OCI-LY1 (cell line): ENCODE results near the gene CELF4.

ENCODE experiments used
- EZH2 ChIP-seq: fragments of 200-600 bp; sonication (generic), shearing (Covaris generic); IDR thresholded peaks from 2 replicates; pipeline ENCODE4 v1.8.0; 2017; ENCODE audit warnings: borderline replicate concordance, mixed run types, mild to moderate bottlenecking, antibody characterized with exemption, low read length, moderate library complexity, mixed read lengths
- TF ChIP-seq, protein P1 (sequence below): fragments of 200-600 bp; sonication (generic), shearing (Covaris generic); IDR thresholded peaks from 2 replicates; pipeline ENCODE4 v1.5.1; 2017; ENCODE audit warnings: mild to moderate bottlenecking, antibody characterized with exemption, low read length, moderate library complexity, mixed read lengths

DNA sequence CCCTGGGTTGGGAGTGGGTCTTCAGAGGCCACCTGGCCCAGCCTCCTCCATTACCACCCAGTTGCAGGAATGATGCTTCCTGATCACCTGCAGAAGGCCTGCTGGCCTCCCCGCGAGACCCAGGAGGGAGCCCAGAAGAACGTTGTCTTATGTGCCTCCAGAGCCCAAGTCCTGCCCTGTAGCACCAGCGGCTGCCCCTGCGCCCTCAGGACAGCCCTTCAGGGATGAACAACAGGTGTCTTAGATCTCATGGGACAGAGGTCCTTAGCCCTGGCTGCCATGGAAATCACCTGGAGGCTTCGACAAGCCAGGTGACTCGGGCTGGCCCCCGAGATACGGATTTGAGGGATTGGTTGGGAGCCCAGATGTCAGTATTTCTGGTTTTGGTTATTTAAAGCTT is 278.8 kb downstream of the CELF4 start:
- TF ChIP-seq, protein P1, sequence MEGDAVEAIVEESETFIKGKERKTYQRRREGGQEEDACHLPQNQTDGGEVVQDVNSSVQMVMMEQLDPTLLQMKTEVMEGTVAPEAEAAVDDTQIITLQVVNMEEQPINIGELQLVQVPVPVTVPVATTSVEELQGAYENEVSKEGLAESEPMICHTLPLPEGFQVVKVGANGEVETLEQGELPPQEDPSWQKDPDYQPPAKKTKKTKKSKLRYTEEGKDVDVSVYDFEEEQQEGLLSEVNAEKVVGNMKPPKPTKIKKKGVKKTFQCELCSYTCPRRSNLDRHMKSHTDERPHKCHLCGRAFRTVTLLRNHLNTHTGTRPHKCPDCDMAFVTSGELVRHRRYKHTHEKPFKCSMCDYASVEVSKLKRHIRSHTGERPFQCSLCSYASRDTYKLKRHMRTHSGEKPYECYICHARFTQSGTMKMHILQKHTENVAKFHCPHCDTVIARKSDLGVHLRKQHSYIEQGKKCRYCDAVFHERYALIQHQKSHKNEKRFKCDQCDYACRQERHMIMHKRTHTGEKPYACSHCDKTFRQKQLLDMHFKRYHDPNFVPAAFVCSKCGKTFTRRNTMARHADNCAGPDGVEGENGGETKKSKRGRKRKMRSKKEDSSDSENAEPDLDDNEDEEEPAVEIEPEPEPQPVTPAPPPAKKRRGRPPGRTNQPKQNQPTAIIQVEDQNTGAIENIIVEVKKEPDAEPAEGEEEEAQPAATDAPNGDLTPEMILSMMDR, result no peak
- TF ChIP-seq EZH2, result no peak
